ENCODE data around the gene INTS13. TPM values are rescaled to one million over a fixed set of nuclear protein-coding genes. Genes with fewer than 3 reads are reported as not detected.

The INTS13 gene
- total and polyA plus RNA-seq, 2 of the 13 experiments (the other 11 are each of a cell fraction or from before 2014, with no cell fraction given): 16.3 to 43.7 TPM

GRCh38 chr12:26869908-26870459, 67.8 kb downstream of the INTS13 start:
- Histone ChIP-seq H3K9me3 (ENCODE audit: low read length) (no peaks in the 10 kb centered on the region), H3K4me3 (replicated peaks in 1 of 3; ENCODE audit: insufficient read depth in 1 of 3, low read depth in 2 of 3, low read length in 3 of 3) (no peak overlapping the region), H4K20me1 (ENCODE audit: insufficient read depth, low read length) (no peaks in the 10 kb centered on the region), H3K36me3 (replicated peaks in 1 of 2; ENCODE audit: control insufficient read depth in 1 of 2, insufficient read depth in 2 of 2, low read length in 2 of 2) (no peaks in the 10 kb centered on the region), H3K9ac (ENCODE audit: insufficient read depth, low read depth, low read length) (no peak overlapping the region), H3K4me2 (ENCODE audit: low read depth, low read length) (peak overlapping the region; percentile 19; the same call in 1 of the 2 replicates), H3K4me1 (ENCODE audit: insufficient read depth, low read length) (peaks cover 26% of the 10 kb centered on the region), H2AFZ (ENCODE audit: low read length) (no peak overlapping the region), H3K27me3 (ENCODE audit: control insufficient read depth in 1 of 2, insufficient read depth in 2 of 2, low read length in 2 of 2) (peaks cover 0 to 5% of the 10 kb centered on the region in 2 experiments; a peak in 2 of 5 replicates), H3K27ac (ENCODE audit: extremely low read length, insufficient read depth, low read length) (no peak overlapping the region), H3K79me2 (ENCODE audit: insufficient read depth, low read length) (no peaks in the 10 kb centered on the region)
- ChIA-PET POLR2A (interaction anchor here (1.7 kb wide), 1 partner anchor 37 kb away, joined by 3 read pairs; the partner anchor contains the start of gene ITPR2), CTCF (ENCODE audit: low intra/inter-chr PET ratio, low total read pairs) (no interaction called here)
- no TSS peak for BruUV-seq (replicated peaks)
- ATAC-seq: peak; percentile 77
- 18% methylated on average over 5 of the region's 6 CpGs for WGBS (ENCODE audit: low lambda C conversion rate)
- intact Hi-C loops (cut with micrococcal nuclease; ENCODE audit: unreplicated experiment) (no loop called here), in situ Hi-C loops (cut with HindIII; ENCODE audit: extremely low pct_ligation_motif_present, low pct_unique_long_range_greater_than_20kb) (no loop called here)
- FAIRE-seq: no peak
- TF ChIP-seq ZNF879 (CRISPR knock-in tag; IDR thresholded peaks at IDR 0.05): no peak
- no peak for TF ChIP-seq EHMT2 (IDR thresholded peaks at IDR 0.05; ENCODE audit: borderline replicate concordance, low read depth, low read length)
- no peak for TF ChIP-seq PRPF4 (IDR thresholded peaks at IDR 0.05; ENCODE audit: low read depth, low read length, poor library complexity, severe bottlenecking)
- TF ChIP-seq SRF (IDR thresholded peaks at IDR 0.05; ENCODE audit: low read depth, low read length): no peak
- TF ChIP-seq AFF4 (CRISPR knock-in tag; IDR thresholded peaks at IDR 0.05): no peak
- TF ChIP-seq CREBL2 (CRISPR knock-in tag; IDR thresholded peaks at IDR 0.05; ENCODE audit: borderline replicate concordance): no peak
- no peak for TF ChIP-seq ZNF670 (CRISPR knock-in tag; IDR thresholded peaks at IDR 0.05; ENCODE audit: borderline replicate concordance)
- no peak for TF ChIP-seq ZFY (CRISPR knock-in tag; IDR thresholded peaks at IDR 0.05)
- TF ChIP-seq ADNP (CRISPR knock-in tag; IDR thresholded peaks at IDR 0.05): no peak
- TF ChIP-seq TCF7 (IDR thresholded peaks at IDR 0.05; ENCODE audit: low read depth): no peak
- no peak for DNase-seq (ENCODE audit: low spot score)

Data from HepG2 (cell line).